ENCODE measurements around the gene SIAH3.

GRCh38 chr13:45846681-45847080 is 4.9 kb downstream of the SIAH3 start:
- no peak for TF ChIP-seq CTCF (optimal IDR thresholded peaks at IDR 0.05 in 1 of 3, IDR thresholded peaks at IDR 0.05 in 1 of 3, conservative IDR thresholded peaks at IDR 0.05 in 1 of 3; ENCODE audit: extremely low read depth in 1 of 3, insufficient read depth in 2 of 3, low read length in 3 of 3)
- no peak for TF ChIP-seq EZH2 (IDR thresholded peaks at IDR 0.05; ENCODE audit: low read length)
